GM21529 (cell line): ENCODE data around the gene MAN1A1.

ENCODE experiments used
- ATAC-seq: cut with Tn5 transposase; IDR thresholded peaks from one replicate; pipeline ENCODE4 v1.9.1; 2021; ENCODE audit not compliant: unreplicated experiment

MAN1A1 gene

DNA sequence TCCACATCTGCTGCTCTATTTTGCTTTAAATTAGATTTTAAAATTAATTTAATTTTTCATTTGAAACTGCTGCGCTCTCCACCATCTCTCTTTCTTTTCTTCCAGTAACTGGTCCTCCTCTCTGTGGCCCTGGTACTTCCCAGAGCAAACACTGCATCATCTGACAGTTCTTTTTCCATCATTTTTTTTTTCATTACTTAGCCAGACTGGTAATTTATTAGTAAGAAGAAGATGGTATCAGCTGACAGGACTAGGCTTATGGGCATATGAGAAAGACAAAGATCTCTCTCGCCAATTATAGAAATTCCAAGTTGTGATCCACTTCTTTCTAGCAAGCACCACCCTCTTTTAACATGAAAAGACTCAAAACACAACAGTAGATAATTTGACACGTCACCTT is 197.4 kb downstream of the MAN1A1 start:
- no peak for ATAC-seq

DNA sequence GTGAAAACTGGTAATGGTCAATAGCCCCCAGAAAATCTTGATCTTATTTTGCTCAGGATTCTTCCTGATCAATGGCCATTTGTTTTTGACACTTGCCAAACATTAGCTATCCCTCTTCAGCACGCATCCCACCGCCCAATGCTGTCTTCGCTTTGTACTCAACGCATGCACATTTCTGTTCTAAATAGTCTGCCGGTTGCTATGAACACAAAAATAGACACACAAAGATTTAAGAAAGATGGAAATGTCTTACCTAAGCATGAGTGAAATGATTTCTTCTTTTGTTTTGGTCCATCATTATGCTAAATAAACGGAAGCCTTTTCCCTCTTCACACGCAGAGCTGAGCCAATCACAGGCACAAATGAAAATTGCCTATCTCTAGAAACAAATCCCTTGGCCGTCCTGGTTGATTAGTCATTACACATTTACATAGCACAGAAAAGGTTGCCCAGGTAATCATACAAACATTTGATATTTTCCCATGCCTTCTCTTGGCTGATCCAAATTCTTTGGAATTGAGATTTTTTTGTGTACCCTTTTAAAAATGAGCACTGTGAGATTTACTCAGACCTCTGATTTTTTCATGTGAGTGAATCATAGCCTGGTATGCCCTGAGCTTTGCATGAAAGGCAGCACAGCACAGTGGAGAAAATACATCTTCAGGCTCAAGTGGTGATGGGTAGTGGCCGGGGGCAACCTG is 200.6 kb downstream of the MAN1A1 start:
- ATAC-seq = no peak

DNA sequence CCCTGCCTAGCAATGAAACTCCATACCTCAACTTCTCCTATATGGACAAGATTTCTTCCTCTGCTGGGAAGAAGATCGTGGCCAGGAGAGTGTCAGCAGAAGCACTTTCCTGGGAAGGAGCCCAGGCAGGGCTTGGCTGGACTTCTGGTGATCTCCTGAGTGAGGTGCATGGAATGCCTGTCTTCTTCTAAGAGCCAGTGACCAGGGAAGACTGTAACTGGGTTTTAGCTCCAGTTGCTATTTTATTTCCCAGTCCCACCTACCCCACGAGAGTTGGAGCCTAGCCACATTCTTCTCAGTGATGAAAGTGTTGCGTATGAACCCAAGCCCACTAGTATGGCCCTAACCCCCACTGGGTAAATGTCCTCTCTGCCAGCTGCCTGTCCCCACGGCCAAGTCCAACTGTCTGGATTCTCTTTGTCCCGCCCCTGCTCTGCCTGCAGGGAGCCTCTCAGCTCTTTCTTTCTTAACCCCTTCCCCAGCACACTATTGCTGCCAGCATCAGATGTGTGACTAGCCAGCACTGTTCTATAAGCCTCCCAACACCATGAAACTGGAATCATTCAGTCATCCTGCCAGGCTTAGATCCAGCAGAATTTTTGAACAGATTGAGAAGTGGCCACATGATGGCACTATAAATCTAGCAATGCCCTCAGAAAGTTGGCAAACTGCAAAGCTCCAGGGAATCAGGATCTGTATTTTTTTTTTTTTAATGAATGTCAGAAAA is 201.3 kb downstream of the MAN1A1 start:
- ATAC-seq = peak; percentile 25

DNA sequence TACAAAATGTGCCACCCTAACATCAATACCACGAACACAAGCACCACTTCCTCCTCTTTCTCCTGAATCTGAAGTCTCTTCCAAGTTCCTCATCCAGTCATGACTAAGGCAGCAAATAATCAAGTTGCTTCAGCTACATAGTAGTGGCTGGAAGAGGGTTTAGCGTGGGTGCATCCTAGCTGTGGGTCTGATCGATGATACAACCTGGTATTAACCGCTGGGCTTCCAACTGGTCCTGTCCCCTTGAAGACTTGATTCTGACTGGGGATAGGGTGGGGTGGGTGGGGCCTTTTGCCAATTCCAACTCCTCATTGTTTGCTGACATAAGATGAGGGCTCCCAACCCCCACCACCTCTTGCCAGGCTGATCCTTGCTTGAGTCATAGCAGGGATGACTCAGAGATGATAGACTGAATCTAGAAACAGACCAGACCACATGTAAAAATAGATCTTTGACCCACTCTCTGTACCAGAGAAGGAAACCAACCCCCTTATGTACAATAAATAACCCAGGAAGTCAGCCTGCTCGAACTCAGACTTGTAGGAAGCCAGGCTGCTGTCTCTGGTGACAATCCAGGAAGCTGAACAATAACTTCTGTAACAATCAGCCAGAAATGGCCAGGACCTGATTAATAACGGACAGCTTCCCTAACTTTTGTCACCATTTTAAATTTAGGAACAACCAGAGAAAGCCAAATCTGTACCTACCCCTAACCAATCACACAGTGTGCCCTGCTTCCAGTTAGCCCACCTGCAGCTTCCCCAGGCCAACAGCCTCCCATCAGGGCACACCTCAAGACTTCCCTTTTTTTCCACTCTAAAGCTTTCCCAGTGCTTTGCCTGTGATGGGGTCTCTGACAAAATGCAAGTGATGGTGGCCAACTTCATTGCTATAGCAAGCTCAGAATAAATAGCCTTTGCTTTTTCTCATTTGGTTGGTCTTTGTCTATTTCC is 202.2 kb downstream of the MAN1A1 start:
- ATAC-seq = peak; percentile 97

DNA sequence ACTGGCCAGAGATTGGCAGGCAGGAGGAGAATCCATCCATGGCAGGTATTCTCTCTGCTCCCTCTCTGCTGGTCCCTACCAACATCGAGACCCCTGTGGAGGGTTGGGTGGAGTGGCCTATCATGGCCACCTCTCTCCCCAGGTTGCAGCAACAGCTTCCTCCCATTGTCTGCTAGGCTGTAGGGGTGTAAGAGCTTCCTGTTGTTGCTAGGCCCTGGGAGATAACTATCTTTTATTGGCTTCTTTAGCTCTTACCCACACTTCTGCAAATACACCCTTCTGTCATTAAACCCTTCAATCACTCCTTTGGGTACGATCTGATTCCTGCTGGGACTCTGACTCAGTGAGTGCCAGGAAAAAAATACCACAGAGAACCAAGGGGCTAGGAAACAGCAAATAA is 204.4 kb downstream of the MAN1A1 start:
- no peak for ATAC-seq

DNA sequence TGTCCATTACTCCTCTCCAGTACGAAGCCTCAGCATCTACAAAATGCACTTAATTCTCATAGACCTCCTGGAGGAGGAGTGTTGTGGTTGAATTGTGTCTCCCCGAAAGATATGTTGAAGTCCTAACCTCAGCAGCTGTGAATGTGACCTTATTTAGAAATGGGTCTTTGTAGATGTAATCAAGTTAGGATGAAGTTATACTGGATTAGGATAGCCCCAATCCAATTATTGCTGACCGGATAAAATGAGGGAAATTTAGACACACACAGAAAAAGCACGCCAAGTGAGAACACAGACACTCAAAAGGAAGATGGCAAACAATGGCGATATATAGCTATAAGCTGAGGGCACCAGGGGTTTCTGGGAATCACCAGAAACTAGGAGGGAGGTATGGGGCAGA is 206.9 kb downstream of the MAN1A1 start:
- no peak for ATAC-seq

DNA sequence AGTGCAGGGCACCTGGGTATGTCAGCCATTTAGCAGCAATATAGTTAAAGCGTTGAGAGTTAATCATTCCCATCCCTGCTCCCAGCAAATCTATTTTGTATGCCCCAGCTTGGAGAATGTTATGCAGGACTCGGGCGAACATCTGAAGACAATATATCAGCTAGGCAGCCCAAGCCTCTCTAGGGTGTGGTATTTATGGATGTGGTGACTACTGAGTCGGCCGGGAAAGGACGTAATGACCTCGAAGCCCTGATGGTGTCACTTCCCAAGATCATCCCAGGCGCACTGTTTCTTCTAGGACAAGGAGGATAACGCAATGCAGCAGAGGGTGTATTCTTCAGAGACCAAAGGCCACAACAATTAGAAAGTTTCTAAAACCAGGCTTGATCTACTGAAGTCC is 207.5 kb downstream of the MAN1A1 start:
- ATAC-seq = no peak

DNA sequence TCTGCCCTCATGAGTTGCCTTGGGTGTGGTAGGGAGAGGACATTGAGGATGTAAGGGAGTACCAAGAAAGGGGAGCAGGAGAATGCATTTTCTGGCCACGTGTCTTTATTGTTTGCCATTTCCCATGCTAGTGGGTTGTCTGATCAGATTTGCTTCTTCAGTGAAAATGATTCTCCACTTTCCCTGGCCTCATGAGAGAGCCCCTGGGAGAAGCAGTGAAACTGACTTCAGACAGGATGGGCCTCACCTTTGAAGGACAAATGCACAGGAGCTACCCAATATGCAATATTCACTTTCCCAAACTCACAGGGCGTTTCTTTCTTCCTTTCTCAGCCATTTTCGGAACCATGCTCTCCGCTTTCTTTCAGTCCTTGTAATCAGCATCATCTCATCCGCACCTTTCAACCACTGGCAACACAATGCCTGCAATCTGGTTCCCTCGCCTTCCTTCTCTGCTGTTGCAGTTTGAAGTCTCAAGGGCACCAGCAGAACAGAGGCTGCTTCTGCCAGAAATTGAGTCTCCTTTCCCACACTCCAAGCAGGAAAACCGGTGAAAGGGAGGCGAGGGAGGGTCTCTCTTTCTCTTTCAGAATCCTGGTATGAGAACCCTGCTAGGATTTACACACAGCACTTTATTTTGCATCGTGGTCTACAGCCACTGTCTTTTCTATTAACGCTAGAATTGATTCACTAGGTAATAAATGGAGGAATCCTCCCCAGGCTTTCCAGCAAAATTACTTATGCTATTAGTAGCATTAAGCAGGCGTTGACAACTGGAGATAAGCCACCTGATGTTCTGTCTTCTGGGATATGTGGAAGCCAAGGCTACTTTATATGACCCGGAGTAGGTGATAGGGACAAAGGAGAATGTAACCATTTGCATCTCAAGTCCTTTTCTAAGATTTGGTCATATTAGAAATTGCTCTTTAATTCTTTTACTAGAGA is 209.1 kb downstream of the MAN1A1 start:
- ATAC-seq = no peak

DNA sequence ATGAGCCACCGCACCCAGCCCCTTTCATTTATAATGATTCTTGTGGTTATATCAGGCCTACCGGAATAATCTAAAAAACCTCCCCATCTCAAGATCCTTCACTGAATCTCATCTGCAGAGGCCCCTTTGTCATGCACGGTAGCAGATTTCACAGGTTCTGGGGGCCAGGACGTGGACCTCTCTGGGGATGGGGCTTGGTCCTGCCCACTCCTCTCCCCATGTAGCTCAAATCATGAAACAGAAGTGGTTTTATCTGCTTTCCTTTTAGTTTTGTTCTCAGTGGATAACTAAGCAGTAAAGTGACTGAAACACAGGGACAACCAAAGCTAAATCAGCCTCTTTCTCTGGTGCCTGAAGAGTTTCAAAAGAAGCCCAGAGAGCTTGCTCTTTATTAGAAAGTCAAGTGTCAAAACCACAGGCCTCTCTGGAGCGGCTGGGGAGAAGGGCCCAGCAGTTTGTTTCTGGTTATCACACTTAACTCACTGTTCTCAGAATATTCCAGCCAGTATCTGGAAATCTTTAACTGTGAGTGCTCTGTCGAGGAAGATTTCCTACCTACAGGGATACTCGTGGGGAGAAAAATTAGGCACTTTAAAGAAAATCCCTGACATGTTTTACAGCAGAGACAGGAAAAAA is 210.5 kb downstream of the MAN1A1 start:
- peak; percentile 92 for ATAC-seq

DNA sequence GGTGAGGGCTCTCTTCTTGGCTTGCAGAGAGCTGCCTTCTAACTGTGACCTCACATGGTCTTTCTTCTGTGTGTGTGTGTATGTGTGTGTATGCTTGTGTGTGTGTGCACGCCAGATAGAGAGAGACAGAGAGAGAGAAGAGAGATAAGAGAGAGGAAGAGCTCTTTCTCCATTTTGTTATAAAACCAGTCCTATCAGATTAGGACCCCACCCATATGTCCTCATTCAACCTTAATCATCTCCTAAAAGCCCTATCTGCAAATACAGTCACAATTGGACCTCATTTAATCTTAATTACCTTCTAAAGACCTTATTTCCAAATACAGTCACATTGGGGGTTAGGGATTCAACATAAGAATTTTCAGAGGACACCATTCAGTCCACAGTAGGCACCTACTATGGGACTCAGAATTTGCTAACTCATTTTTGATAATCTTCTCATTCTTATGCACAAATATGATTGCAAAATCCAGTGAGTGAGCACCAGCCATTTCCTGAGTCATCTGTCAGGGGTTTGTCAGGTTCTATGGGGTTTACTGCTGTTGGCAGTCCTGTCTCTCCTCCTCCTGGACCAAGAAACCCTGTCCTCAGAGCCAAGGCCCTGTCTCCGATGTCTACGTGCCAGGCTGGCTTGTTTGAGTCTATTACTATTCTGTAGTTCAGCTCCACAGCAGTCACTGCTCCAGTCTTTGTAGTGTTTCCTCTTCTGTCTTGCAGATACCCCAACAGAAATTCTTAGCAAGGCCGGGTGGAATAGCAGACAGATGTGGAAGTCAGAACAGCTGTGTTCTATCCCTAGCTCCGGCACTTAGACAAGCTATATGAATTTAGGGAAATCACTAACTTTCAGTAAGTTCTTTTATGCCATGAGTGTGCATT is 212.1 kb downstream of the MAN1A1 start:
- no peak for ATAC-seq

DNA sequence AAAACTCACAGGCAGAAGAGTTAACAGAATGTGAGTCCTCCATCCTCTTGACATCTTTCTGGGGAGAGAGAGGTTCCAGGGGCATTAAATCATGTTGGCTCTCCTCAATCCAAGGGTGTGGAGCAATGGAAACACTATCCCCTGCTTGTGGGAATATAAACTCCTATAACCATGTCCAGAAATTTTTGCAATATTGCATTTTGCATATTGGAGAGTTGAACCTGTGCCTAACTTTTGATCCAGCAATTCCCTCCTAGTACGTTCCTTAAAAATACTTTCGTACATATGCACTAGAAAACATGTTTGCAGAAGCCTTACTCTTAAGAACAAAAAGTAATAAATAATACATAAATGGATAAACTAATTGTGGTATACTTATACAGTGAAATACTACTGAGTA is 214.8 kb downstream of the MAN1A1 start:
- ATAC-seq = no peak

DNA sequence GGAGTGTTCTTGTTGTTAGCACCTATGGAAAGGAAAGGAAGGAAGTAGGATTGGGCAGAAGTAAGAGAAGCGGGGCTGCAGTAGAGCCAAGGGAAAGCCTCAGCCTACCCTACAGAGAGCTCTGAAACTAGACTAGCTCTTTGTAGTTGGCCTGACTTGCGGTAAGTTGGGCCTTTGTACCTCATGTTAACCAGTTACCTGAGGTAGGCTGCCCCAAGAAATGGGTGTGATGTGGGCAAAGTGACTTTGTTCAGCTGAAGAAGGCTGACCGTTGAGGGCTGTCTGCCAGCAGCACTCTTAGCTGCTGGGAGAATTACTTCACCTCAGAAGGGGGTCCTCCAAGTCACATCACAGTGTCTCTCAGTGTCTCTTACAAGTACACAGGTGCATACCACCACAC is 216.2 kb downstream of the MAN1A1 start:
- no peak for ATAC-seq

DNA sequence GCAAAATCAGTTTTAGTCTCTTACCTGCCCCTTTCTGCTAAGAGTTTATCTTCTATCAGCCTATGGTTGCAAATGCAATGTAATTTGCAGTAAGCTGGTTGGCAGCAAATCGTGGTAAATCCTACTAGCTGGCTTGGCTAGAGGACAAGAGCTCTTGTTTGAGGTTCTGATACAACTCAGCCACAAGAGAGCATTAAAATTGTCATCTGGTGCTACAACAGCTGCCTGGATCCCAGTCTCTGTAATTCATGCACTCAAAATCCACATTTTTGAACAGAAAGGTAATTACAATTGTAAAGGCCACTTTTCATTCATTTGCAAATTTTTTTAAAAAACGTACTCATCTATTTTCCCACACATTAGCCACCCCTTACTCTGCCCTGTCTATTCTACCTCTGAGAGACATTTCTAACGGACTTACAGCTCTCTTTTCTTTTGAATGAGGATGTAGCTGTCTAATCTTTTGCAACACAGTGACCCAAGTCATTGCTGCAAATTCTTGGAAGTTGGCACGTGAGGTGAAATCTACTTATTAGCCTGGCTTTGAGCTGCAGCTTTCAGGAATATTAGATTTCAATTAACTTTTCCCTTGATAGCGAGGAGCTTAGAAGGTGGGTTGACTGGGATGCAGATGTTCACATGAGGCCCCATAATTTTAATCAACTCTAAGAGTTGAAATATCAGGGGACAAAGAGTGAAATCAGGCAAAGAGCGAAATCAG is 217.1 kb downstream of the MAN1A1 start:
- ATAC-seq = no peak

DNA sequence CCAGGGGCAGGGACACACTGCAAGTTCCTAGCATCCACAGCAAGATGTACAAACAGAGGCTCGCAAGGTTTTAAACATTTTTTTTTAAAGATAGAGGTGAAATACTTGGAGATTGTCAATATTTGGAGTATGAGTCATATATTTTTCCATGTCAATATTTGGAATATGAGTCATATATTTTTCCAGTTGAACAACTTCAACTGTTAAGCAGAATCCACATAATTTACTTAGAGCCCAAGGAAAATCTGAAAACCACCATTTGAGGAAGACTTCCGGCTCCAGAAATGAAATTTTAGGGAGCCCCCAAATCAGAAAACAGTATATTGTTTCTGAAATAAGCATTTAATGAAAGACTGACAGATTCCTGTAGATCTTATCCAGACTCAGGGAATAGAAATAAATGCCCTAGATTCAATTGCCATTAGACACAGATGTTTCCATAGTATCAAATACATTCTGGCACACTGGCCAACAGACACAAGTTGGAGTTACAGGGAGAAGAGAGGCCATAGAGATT is 219.5 kb downstream of the MAN1A1 start:
- ATAC-seq = no peak

DNA sequence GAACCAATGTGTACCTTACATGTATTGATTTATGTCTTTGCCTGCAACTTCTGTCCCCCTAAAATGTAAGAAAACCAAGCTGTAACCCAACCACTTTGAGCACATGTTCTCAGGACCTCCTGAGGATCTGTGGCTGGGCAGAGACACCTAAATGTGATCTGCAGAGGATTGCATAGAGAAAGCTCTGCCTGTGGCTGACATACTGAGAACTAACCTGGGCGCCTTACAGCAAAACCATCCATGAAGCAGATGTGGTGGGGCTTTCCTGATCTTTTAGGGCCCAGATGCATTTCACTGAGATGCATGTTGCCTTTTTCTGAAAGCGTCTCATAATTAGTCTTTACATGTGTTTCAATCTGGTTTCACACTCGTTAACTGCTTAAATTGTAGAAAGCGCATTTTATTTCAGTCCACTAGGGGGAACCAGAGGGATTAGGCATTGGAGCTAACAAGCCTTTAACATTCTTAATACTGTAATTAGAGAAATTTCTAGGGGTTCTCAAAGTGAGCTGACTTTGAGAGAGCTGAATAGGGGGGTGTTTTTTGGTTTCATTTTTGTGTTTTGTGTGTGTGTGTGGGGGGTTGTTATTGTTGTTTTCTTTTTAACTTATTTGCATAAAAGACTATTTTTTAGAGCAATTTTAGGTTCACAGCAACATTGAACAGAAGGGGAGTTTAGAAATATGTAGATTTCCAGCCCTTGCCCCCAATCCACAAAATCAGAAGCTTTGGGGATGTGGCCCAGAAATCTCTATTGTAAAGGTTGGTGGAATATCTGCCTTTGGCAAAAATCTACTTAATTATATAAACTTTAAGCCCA is 220.2 kb downstream of the MAN1A1 start:
- ATAC-seq = peak; percentile 88

DNA sequence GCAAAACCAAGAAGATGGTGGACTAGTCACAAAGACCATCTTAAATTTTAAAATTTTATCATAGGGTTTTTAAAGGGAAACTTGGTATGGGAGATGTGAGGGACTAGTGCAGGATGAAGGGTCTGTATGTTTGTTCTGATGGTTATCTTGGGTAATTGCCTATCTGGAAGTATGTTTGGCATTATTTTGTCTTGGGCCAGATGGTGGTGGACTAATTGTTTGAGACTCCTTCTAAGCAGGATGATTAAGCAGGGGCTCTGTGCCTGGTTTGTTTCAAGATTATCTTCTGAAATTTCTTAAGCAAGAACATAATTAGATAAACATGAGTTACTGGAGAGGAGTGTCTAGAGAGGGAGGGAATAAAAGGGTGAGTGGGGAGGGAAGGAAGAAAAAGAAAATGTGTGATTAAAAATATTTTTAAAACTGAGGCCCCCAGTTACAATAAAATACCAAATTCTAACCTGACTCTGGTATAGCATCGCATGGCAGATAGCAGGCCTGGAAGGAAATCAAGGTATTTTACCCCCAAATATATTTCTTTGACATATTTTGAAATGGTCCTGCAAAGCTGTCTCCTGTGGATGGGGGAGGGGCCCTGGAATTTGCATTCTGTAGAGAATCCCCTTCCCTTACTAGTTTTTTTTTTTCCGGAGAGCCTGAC is 221.2 kb downstream of the MAN1A1 start:
- ATAC-seq = no peak

DNA sequence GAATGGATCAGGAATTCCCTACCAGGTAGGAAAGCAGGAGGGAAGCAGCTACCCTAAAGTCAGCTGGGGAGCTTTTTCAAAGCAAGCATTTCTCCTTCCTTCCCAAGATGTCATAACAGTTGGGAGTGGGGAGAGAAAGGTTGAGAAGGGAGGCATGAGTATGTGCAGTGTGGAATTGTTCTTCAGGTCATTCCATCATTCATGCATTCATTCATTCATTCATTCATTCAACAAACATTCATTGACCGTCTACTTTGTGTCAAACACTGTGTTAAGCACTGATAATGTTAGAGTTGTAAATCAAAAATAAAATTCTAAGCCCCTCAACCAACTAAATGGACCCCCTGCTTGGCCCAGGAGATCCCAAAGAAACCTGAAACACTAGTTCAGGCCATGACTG is 221.9 kb downstream of the MAN1A1 start:
- ATAC-seq = no peak
